Measurements from ENCODE around the gene CDH4. TPM values are rescaled to one million over a fixed set of nuclear protein-coding genes. Genes with fewer than 3 reads are reported as not detected.

Gene CDH4
- total RNA-seq, 1 experiment from 2014 or later, result 5.3 TPM

- ATAC-seq (no peak), DNase-seq (ENCODE audit: low spot score) (no peak)
- Mint-ChIP-seq H3K36me3 (0 out of 2 replicates have a peak, but pooled peaks cover 2% of the 10 kb centered on the region), H3K4me1 (no peaks in the 10 kb centered on the region; the same call in 1 of the 2 replicates), H3K4me3 (no peak overlapping the region), H3K27me3 (ENCODE audit: low read depth) (no peaks in the 10 kb centered on the region), H3K27ac (no peak overlapping the region), H3K9me3 (peaks cover 4% of the 10 kb centered on the region)
- no peak for TF ChIP-seq TEAD4 (CRISPR knock-in tag; IDR thresholded peaks at IDR 0.05)
- TF ChIP-seq, protein P1, sequence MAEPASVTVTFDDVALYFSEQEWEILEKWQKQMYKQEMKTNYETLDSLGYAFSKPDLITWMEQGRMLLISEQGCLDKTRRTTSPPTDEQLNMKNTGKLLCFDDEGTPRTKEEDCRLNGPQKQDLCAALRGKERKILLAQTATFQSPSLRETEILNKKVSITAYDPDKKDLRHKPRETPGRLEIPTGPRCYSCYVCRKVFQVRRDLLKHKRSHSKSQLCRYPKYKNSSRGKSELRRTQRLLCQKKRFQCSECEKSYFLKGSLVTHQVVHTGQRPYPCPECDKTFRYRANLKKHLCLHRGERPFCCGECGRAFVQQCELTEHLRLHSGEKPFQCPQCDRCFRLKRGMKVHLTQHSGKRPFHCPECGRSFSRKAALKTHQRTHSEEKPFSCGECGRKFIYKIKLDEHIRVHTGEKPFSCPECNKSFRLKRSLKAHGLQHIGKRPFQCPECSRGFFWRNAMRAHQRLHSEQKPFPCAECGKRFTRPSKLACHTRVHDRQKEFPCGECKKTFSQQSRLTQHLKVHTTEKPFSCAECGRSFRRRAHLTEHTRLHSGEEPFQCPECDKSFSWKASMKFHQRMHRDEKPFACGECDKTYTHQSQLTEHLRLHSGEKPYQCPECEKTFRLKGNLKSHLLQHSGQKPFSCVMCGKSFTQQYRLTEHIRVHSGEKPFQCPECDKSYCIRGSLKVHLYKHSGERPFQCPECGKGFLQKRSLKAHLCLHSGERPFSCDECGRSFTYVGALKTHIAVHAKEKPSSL (CRISPR knock-in tag; conservative IDR thresholded peaks at IDR 0.05), result no peak
- no peak for TF ChIP-seq NR1H2 (CRISPR knock-in tag; IDR thresholded peaks at IDR 0.05)
- TF ChIP-seq ZBTB43 (CRISPR knock-in tag; IDR thresholded peaks at IDR 0.05), result no peak
- no peak for TF ChIP-seq HMGA2 (CRISPR knock-in tag; IDR thresholded peaks at IDR 0.05)
- TF ChIP-seq ZNF416 (CRISPR knock-in tag; IDR thresholded peaks at IDR 0.05), result no peak
- TF ChIP-seq, protein P2, sequence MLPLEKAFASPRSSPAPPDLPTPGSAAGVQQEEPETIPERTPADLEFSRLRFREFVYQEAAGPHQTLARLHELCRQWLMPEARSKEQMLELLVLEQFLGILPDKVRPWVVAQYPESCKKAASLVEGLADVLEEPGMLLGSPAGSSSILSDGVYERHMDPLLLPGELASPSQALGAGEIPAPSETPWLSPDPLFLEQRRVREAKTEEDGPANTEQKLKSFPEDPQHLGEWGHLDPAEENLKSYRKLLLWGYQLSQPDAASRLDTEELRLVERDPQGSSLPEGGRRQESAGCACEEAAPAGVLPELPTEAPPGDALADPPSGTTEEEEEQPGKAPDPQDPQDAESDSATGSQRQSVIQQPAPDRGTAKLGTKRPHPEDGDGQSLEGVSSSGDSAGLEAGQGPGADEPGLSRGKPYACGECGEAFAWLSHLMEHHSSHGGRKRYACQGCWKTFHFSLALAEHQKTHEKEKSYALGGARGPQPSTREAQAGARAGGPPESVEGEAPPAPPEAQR (CRISPR knock-in tag; IDR thresholded peaks at IDR 0.05), result no peak
- no peak for TF ChIP-seq AFF4 (CRISPR knock-in tag; IDR thresholded peaks at IDR 0.05; ENCODE audit: borderline replicate concordance)
- no peak for TF ChIP-seq MYBL2 (CRISPR knock-in tag; IDR thresholded peaks at IDR 0.05)
- no peak for TF ChIP-seq ZNF263 (CRISPR knock-in tag; IDR thresholded peaks at IDR 0.05; ENCODE audit: low read depth)
- TF ChIP-seq PRRX2 (CRISPR knock-in tag; IDR thresholded peaks at IDR 0.05), result no peak
- TF ChIP-seq, protein P3, sequence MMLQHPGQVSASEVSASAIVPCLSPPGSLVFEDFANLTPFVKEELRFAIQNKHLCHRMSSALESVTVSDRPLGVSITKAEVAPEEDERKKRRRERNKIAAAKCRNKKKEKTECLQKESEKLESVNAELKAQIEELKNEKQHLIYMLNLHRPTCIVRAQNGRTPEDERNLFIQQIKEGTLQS (CRISPR knock-in tag; conservative IDR thresholded peaks at IDR 0.05), result no peak
- TF ChIP-seq ZNF232 (CRISPR knock-in tag; IDR thresholded peaks at IDR 0.05), result no peak
- TF ChIP-seq TP53 (CRISPR knock-in tag; IDR thresholded peaks at IDR 0.05), result no peak
- TF ChIP-seq EMX1 (CRISPR knock-in tag; IDR thresholded peaks at IDR 0.05), result no peak
- TF ChIP-seq OVOL2 (CRISPR knock-in tag; IDR thresholded peaks at IDR 0.05; ENCODE audit: borderline replicate concordance), result no peak
- TF ChIP-seq, protein P4, sequence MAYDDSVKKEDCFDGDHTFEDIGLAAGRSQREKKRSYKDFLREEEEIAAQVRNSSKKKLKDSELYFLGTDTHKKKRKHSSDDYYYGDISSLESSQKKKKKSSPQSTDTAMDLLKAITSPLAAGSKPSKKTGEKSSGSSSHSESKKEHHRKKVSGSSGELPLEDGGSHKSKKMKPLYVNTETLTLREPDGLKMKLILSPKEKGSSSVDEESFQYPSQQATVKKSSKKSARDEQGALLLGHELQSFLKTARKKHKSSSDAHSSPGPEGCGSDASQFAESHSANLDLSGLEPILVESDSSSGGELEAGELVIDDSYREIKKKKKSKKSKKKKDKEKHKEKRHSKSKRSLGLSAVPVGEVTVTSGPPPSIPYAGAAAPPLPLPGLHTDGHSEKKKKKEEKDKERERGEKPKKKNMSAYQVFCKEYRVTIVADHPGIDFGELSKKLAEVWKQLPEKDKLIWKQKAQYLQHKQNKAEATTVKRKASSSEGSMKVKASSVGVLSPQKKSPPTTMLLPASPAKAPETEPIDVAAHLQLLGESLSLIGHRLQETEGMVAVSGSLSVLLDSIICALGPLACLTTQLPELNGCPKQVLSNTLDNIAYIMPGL (CRISPR knock-in tag; IDR thresholded peaks at IDR 0.05), result no peak
- ChIA-PET CTCF (no interaction called here), POLR2A (no interaction called here)
Measured at GRCh38 chr20:61929561-61929960, 677.5 kb downstream of the CDH4 start.
